Smooth muscle cell (in vitro differentiated cells): Measurements from ENCODE around the gene LRBA. TPM values are rescaled to one million over a fixed set of nuclear protein-coding genes. Genes with fewer than 3 reads are reported as not detected.

Experiments used
- DNase-seq: peaks from one replicate; lab custom pipeline; 2025; ENCODE audit not compliant: unreplicated experiment; lab: John Stamatoyannopoulos, UW
- H2AFZ ChIP-seq: fragments of 200-600 bp; sonication (generic); 2 replicates; pipeline ENCODE4 v1.6.0; 2016; ENCODE audit warnings: antibody characterized with exemption, low read depth, mild to moderate bottlenecking
- H3F3A ChIP-seq: fragments of 200-600 bp; sonication (generic); 2 replicates; pipeline ENCODE4 v1.6.0; 2017; ENCODE audit warnings: antibody characterized with exemption, low read depth
- H3K27ac ChIP-seq: fragments of 200-600 bp; sonication (generic); 2 replicates; pipeline ENCODE4 v1.5.1; 2016; ENCODE audit warnings: low read depth, mild to moderate bottlenecking
- H3K27me3 ChIP-seq: fragments of 200-600 bp; sonication (generic); 2 replicates; pipeline ENCODE4 v1.6.1; 2016; ENCODE audit warnings: low read depth, mild to moderate bottlenecking
- H3K36me3 ChIP-seq: fragments of 200-600 bp; sonication (generic); 2 replicates; pipeline ENCODE4 v1.5.1; 2016; ENCODE audit warnings: low read depth
- H3K4me1 ChIP-seq: fragments of 200-600 bp; sonication (generic); 2 replicates; pipeline ENCODE4 v1.5.1; 2016; ENCODE audit warnings: low read depth
- H3K4me2 ChIP-seq: fragments of 200-600 bp; sonication (generic); 2 replicates; pipeline ENCODE4 v1.6.0; 2016; ENCODE audit warnings: mild to moderate bottlenecking
- H3K4me3 ChIP-seq: fragments of 200-600 bp; sonication (generic); 2 replicates; pipeline ENCODE4 v1.5.1; 2016; ENCODE audit warnings: mild to moderate bottlenecking
- H3K79me2 ChIP-seq: fragments of 200-600 bp; sonication (generic); 2 replicates; pipeline ENCODE4 v1.6.0; 2016; ENCODE audit warnings: low read depth, mild to moderate bottlenecking
- H3K9ac ChIP-seq: fragments of 200-600 bp; sonication (generic); 2 replicates; pipeline ENCODE4 v1.6.0; 2016; ENCODE audit warnings: low read depth
- H3K9me3 ChIP-seq: fragments of 200-600 bp; sonication (generic); replicated peaks from 2 replicates; pipeline ENCODE4 v1.5.1; 2016; ENCODE audit warnings: low read depth
- H4K20me1 ChIP-seq: fragments of 200-600 bp; sonication (generic); 2 replicates; pipeline ENCODE4 v1.6.0; 2016; ENCODE audit warnings: low read depth
- CTCF ChIP-seq: fragments of 200-600 bp; sonication (generic); IDR thresholded peaks from 2 replicates; pipeline ENCODE4 v1.5.1; 2017; ENCODE audit warnings: borderline replicate concordance, mild to moderate bottlenecking, antibody characterized with exemption; ENCODE audit not compliant: insufficient read depth, poor library complexity, severe bottlenecking
- WGBS: methylation state at CpG from one replicate; pipeline ENCODE4 v1.1.7; 2016; ENCODE audit warnings: low lambda C conversion rate; 5-methylcytosine and 5-hydroxymethylcytosine counted together
- polyA plus RNA-seq: library from polyadenylated mRNA; unstranded; fragments of >200 nt; fragmentation: Nextera tagmentation; extraction: Ambion mirVana; gene quantifications from 2 replicates; pipeline ENCODE4 v1.2.1, GENCODE V29; 2016
- total RNA-seq: library from RNA; depleted of rRNA; stranded (reverse); fragments of >200 nt; gene quantifications from 2 replicates; pipeline ENCODE4 v1.2.3, GENCODE V29; 2014

The LRBA gene
- total and polyA plus RNA-seq, 2 experiments from 2014 or later: 1.6 to 26.2 TPM

- peaks cover 77% of the 10 kb centered on the region for H3K27me3 ChIP-seq
- no peak for TF ChIP-seq CTCF
- H3K36me3 ChIP-seq: no peaks in the 10 kb centered on the region
- peak overlapping the region; percentile 65 for H2AFZ ChIP-seq
- peak overlapping the region; percentile 93 for H3K4me2 ChIP-seq
- H3K4me3 ChIP-seq: peak overlapping the region; percentile 63
- H3F3A ChIP-seq: no peaks in the 10 kb centered on the region
- no peaks in the 10 kb centered on the region for H3K79me2 ChIP-seq
- no peak for DNase-seq
- H3K9ac ChIP-seq: peak overlapping the region; percentile 9
- no peak overlapping the region for H3K27ac ChIP-seq
- H4K20me1 ChIP-seq: peaks cover 57% of the 10 kb centered on the region
- H3K9me3 ChIP-seq: no peaks in the 10 kb centered on the region
- WGBS: 1% methylated on average over 50 of the region's 66 CpGs
- peaks cover 43% of the 10 kb centered on the region for H3K4me1 ChIP-seq
Observed at GRCh38 chr4:150579551-150580234, 435.4 kb downstream of the LRBA start.

GRCh38 chr4:150578745-150579501, 436.2 kb downstream of the LRBA start:
- no peaks in the 10 kb centered on the region for H3F3A ChIP-seq
- H3K36me3 ChIP-seq: no peaks in the 10 kb centered on the region
- peak overlapping the region; percentile 65 for H2AFZ ChIP-seq
- WGBS: 18% methylated on average over 12 of the region's 12 CpGs
- no peak for DNase-seq
- no peaks in the 10 kb centered on the region for H3K9me3 ChIP-seq
- H4K20me1 ChIP-seq: peaks cover 54% of the 10 kb centered on the region
- peaks cover 69% of the 10 kb centered on the region for H3K27me3 ChIP-seq
- H3K4me1 ChIP-seq: peaks cover 42% of the 10 kb centered on the region
- no peak for TF ChIP-seq CTCF
- H3K4me2 ChIP-seq: peak overlapping the region; percentile 93
- peak overlapping the region; percentile 63 for H3K4me3 ChIP-seq
- H3K79me2 ChIP-seq: no peaks in the 10 kb centered on the region
- no peak overlapping the region for H3K27ac ChIP-seq
- H3K9ac ChIP-seq: no peak overlapping the region

- Histone ChIP-seq H3K9me3 (no peaks in the 10 kb centered on the region), H3K27ac (no peak overlapping the region), H3K4me2 (no peak overlapping the region), H3F3A (no peaks in the 10 kb centered on the region), H3K36me3 (no peaks in the 10 kb centered on the region), H3K4me1 (peaks cover 49% of the 10 kb centered on the region), H4K20me1 (peaks cover 44% of the 10 kb centered on the region), H3K79me2 (no peaks in the 10 kb centered on the region), H2AFZ (no peak overlapping the region), H3K4me3 (no peak overlapping the region), H3K9ac (no peak overlapping the region), H3K27me3 (peaks cover 58% of the 10 kb centered on the region)
- no peak for DNase-seq
- WGBS: 45% methylated on average over 1 of the region's 1 CpG
- TF ChIP-seq CTCF: no peak
Observed at GRCh38 chr4:150577796-150578195, 437.3 kb downstream of the LRBA start.

GRCh38 chr4:150574678-150575077, 440.4 kb downstream of the LRBA start:
- no peak for DNase-seq

More at GRCh38 chr4:150574678-150575077, 440.4 kb downstream of the LRBA start:
- no peak overlapping the region for H3K27ac ChIP-seq
- no peaks in the 10 kb centered on the region for H3F3A ChIP-seq
- H3K4me2 ChIP-seq: no peak overlapping the region
- H3K36me3 ChIP-seq: no peaks in the 10 kb centered on the region
- no peaks in the 10 kb centered on the region for H3K79me2 ChIP-seq
- H3K27me3 ChIP-seq: peaks cover 27% of the 10 kb centered on the region
- H3K4me3 ChIP-seq: no peak overlapping the region
- H3K9ac ChIP-seq: no peak overlapping the region
- H3K9me3 ChIP-seq: no peaks in the 10 kb centered on the region
- TF ChIP-seq CTCF: no peak
- H2AFZ ChIP-seq: no peak overlapping the region
- 94% methylated on average over 3 of the region's 3 CpGs for WGBS
- H4K20me1 ChIP-seq: peaks cover 13% of the 10 kb centered on the region
- peaks cover 26% of the 10 kb centered on the region for H3K4me1 ChIP-seq
